ENCODE data around the gene CCDC191. TPM values are rescaled to one million over a fixed set of nuclear protein-coding genes. Genes with fewer than 3 reads are reported as not detected.

CCDC191 gene
- total and polyA plus RNA-seq, 9 of the 15 experiments (the other 6 are each of a cell fraction or from before 2014, with no cell fraction given), result 0.10 to 0.55 (median 0.22) TPM

DNA sequence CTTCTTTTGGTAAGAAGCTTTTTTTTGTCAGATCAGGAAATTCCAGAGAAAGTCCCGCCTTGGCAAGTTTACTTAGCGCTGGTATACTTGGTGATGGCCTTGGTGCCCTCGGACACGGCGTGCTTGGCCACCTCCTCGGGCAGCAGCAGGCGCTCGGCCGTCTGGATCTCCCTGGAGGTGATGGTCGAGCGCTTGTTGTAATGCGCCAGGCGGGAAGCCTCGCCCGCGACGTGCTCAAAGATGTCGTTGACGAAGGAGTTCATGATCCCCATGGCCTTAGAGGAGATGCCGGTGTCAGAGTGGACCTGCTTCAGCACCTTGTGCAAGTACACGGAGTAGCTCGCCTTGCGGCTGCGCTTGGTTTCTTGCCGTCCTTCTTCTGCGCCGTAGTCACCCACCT, 46.9 kb upstream of the CCDC191 start:
- Histone ChIP-seq H3K4me3 (no peak overlapping the region), H3K9me3 (replicated peaks; ENCODE audit: control insufficient read depth, insufficient read depth, low read depth, low read length) (no peaks in the 10 kb centered on the region), H3K9ac (ENCODE audit: insufficient read depth in 1 of 2, low read depth in 2 of 2, low read length in 2 of 2) (no peak overlapping the region), H3K27me3 (ENCODE audit: control insufficient read depth in 2 of 2, insufficient read depth in 2 of 2, low read length in 2 of 2) (no peaks in the 10 kb centered on the region; a peak in 1 of 5 replicates), H3K4me1 (replicated peaks in 1 of 2; ENCODE audit: control insufficient read depth in 2 of 2, insufficient read depth in 2 of 2, low read length in 2 of 2) (no peaks in the 10 kb centered on the region), H4K20me1 (replicated peaks; ENCODE audit: control insufficient read depth, insufficient read depth, low read length) (no peaks in the 10 kb centered on the region), H2AFZ (ENCODE audit: low read depth, low read length) (no peak overlapping the region), H3K79me2 (ENCODE audit: control insufficient read depth, insufficient read depth, low read length) (no peaks in the 10 kb centered on the region), H3K36me3 (ENCODE audit: control insufficient read depth, insufficient read depth, low read length) (no peaks in the 10 kb centered on the region), H3K4me2 (ENCODE audit: insufficient read depth, low read length) (no peak overlapping the region), H3K9me1 (ENCODE audit: control insufficient read depth, insufficient read depth, low read length) (no peaks in the 10 kb centered on the region), H3K27ac (ENCODE audit: extremely low read depth, low read depth, low read length) (no peak overlapping the region)
- in situ Hi-C loops (cut with MboI) (no loop called here), intact Hi-C loops (cut with micrococcal nuclease) (no loop called here)
- ChIA-PET POLR2A (no interaction called here), CTCF (ENCODE audit: low intra/inter-chr PET ratio) (no interaction called here)
- ATAC-seq, result no peak
- TF ChIP-seq WHSC1 (IDR thresholded peaks at IDR 0.05; ENCODE audit: low read length) (no peak), ATF2 (CRISPR knock-in tag; IDR thresholded peaks at IDR 0.05) (no peak), HES1 (IDR thresholded peaks at IDR 0.05; ENCODE audit: low read depth) (no peak), GABPB2 (CRISPR knock-in tag; conservative IDR thresholded peaks at IDR 0.05) (no peak), ZNF766 (CRISPR knock-in tag; conservative IDR thresholded peaks at IDR 0.05) (no peak), EGR1 (conservative IDR thresholded peaks at IDR 0.05) (no peak), DEAF1 (CRISPR knock-in tag; IDR thresholded peaks at IDR 0.05) (no peak), GATAD2B (IDR thresholded peaks at IDR 0.05; ENCODE audit: borderline replicate concordance) (no peak), TCFL5 (CRISPR knock-in tag; conservative IDR thresholded peaks at IDR 0.05) (no peak), BHLHE40 (IDR thresholded peaks at IDR 0.05; ENCODE audit: low read length) (no peak), VEZF1 (CRISPR knock-in tag; IDR thresholded peaks at IDR 0.05) (no peak)
- no peak for DNase-seq (ENCODE audit: extremely low read depth in 1 of 4, low spot score in 3 of 4)
- no TSS peak for BruUV-seq (replicated peaks)
- FAIRE-seq, result no peak
- WGBS (ENCODE audit: insufficient coverage, low coverage, missing lambda C conversion rate), result 13% methylated on average over 17 of the region's 27 CpGs

All from K562 (cell line).